SKM-1 treated with dmso at 0.1 percent for 144 hours (cell line): Measurements from ENCODE around the gene RBM28.
A peak's percentile ranks its signal among the peaks of the same experiment; 100 is the strongest.

Experiments used
- DNase-seq: peaks from one replicate; lab custom pipeline; 2025; ENCODE audit not compliant: unreplicated experiment; lab: John Stamatoyannopoulos, UW

RBM28 gene

DNA sequence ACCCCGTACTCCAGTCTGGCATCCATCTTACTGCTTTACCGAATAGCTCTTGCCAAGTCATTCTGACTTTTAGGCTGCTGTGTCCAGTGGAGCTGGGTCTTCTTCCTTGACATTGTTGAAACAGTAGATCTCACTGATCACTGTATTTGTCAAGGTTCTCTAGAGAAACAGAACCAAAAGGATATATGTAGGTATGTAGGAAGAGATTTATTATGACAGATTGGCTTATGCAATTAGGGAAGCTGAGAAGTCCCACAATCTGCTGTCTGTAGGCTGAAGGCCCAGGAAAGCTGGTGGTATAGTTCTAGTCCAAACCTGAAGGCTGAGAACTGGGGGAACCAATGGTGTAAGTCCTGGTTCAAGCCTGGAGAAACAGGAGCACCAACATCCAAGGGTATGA is 29.9 kb upstream of the RBM28 start:
- DNase-seq = no peak

DNA sequence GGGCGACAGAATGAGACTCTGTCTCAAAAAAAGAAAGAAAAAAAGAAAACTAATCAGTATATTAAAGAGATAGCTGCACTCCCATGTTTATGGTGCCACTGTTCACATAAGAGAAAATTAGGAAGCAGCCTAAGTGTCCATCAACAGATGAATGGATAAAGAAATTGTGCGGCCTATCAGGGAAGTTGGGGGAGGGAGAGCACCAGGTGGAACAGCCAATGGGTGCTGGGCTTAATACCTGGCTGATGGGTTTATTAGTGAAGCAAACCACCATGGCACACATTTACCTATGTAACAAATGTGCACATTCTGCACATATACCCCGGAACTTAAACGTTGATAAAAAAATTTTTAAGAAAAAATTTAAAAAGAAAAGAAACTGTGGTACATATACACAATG is 26.8 kb upstream of the RBM28 start:
- no peak for DNase-seq

DNA sequence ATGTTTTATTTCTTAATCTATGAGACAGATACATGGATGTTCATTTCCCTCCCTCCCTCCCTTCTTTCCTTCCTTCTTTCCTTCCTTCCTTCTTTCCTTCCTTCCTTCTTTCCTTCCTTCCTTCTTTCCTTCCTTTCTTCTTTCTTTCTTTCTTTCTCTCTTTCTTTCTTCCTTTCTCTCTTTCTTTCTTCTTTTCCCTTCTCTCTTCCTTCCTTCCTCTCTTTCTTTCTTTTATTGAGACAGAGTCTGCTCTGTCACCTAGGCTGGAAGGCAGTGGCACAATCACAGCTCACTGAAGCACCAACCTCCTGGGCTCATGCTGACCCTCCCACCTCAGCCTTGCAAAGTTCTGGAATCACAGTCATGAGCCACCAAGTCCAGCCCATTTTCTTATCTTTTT is 23.3 kb upstream of the RBM28 start:
- DNase-seq = no peak

DNA sequence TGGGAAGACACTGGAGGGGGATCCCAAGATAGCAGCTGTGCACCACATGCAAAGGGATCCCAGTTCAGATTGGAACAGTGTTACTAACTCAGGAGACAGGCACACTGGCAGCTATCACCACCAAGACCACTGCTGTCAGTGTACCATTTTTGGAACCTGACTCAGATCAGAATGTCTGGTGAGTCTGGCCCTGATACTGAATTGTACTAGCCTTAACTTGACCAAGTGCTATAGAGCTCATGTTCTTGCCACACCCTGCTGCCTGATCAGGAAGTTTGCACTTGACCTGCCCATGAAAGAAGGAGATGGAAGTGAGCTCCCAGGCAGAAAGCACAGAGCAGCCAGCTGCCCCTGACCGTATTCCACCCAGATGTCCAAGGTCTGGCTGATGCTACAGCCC is 22.6 kb upstream of the RBM28 start:
- DNase-seq = no peak

DNA sequence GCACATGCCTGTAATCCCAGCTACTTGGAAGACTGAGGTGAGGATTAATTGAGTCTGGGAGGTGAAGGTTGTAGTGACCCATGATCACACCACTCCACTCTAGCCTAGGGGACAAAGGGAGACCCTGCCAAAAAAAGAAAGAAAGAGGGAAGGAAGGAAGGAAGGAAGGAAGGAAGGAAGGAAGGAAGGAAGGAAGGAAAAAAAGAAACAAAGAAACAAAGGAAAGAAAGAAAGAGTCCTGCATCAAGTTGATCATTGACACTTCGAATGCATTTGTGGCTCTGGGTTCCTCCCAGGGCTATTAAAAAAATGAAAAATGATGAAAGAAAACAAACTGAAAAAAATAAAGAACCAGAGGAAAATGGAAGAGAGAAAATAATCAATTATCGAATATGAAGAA is 21.7 kb upstream of the RBM28 start:
- DNase-seq = no peak

DNA sequence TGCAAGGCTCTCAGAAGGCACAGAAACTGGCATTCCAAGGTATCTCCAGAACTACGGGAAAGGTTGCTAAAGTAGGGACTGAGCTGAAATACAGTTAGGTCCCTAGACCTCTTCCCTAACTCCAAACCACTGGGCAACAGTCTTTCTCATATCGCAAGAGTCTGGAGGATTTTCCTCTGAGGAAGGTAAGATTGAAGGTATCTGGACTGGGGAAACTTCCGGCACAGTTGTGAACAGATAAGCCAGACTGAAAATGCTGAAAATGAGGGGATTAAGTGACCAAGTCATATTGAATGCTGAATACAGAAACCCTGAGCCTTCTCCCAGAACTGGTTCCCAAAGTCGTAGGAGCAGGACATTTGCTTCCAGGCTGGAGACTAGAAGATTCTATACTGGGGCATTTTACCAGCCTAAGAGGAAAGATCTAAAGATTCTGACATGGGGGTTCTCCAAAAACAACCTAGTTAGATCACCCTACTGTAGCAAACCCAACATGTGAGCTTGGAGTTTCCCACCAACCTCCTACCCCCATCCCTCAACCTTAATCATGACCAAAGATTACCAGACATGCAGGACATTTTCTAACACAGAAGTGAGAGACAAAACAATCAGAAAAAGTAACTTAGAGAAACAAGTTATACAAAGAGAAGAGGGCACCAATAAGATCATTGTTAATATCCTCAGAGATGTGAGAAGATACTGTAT is 20.6 kb upstream of the RBM28 start:
- no peak for DNase-seq

DNA sequence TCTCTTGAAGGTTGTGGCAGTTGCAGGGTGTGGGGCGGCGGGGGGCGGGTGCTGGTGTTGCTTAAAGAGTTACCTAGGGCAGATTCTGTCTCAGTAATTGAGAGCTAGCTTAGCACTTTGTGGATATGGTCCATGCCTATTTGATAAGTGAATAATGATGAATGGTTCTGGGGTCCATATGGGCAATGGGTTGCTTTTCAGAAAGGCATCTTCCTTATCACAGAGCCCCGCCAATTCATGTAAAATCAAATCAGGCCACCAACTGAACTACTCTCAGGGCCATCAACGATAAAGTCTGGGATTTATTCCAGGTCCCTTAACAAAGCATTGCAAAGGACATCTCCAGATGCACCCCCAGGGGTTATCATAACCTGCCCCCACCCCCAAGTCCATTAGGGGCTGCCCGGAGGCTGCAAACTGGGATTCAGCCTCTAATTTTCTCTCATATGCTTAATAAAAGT is 19.6 kb upstream of the RBM28 start:
- no peak for DNase-seq

DNA sequence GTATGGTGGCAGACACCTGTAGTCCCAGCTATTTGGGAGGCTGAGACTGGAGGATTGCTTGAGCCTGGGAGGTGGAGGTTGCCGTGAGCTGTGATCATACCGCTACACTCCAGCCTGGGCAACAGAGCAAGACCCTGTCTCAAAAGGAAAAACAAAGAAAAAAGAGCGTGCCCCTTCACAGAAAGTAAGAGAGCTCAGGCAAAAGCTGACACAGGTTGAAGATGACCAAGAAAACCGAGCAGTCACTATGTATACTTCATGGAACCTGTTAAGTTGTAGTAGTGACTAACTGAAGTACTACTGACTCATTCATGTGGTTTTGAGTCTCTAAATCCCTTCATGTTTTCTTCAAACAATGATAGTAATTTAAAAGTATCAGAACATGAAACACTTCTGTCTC is 19.0 kb upstream of the RBM28 start:
- no peak for DNase-seq

DNA sequence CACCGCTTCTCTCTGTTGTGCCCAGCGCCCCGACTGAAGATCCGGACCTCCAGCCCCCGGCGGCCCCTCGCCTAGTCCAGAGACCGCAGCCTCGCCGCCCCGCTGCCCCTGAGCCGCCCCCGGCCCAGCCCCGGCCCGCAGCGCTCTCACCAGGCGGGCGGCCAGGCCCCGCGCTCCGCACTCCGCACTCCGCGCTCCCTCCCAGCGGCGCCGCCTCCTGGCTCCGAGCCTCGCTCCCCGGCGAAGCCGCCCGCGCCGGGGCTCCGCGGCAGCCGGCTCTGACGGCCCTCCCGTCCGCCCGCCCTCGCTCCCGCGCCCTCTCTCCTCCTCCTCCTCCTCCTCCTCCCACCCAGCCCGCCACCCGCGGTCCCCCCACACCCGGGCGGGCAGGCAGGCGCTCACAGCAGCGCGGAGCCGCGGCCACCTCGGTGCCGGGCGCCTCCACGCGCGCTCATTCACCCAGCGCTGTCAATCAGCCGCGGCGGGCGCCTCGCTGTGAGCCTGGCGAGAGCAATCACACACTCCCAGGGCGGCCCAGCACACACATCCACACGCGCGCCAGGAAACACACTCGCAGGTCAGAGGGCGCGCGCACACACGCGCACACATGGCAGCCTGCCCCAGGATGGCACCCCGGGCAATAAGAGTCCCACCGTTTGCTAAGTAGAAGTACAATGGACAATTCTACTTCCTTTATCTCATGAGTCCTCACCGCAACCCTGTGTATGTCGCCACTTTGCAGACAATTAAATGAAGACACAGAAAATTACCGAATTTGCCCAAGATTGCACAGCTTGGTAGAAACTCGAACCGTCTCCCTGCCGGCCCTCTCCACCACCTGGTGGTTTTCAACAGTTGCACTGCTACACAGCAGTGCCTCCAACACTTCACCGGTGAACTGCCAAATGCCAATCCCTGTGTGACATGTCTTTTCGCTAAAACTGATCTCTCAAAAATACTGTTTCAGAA is 18.0 kb upstream of the RBM28 start, which contains the start of gene PRRT4:
PRRT4 (minus strand) TSS at position 280 of the 969 bp plus-strand sequence.
- peak; percentile 75 for DNase-seq

DNA sequence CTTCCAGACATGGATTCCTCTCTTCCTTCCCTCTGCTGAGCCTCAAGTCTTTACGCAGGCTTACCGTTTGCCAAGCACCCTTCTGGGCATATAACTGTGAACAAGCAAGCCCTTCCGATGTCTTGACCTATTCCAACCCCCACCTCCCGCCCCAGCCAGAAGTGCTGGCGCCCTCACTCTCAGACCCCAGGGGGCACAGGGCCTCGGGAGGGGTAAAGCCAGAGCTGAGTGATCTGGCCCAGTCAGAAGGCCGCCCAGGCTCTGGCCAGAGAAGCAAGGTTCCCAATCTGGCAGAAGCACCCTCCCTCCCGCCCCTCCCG is 16.6 kb upstream of the RBM28 start:
- no peak for DNase-seq

DNA sequence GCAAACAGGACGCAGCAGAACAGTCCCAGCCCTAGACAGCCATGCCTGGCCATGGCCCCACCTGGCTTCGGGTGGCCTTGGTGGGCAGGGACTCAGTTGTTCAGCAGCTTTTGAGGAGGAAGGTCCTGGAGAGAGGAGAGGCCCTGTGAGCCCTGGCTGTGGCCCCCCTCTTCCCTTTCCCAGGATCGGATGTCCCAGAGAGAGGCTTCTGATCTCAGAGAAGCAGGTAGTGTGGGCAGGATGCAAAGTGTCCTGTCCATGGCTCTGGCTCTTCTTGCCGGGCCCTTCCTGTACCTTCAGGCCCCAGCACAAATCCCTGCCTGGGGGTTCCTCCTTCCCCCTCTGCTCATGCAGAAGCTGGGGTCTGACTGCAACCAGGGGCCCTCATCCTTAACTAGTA is 16.2 kb upstream of the RBM28 start:
- no peak for DNase-seq

GRCh38 chr7:128359336-128359735 is 15.6 kb upstream of the RBM28 start:
- no peak for DNase-seq

GRCh38 chr7:128358233-128358632 is 14.5 kb upstream of the RBM28 start:
- DNase-seq = peak; percentile 73

GRCh38 chr7:128357217-128357613 is 13.5 kb upstream of the RBM28 start:
- DNase-seq = no peak

GRCh38 chr7:128356546-128357216 is 13.0 kb upstream of the RBM28 start:
- no peak for DNase-seq

DNA sequence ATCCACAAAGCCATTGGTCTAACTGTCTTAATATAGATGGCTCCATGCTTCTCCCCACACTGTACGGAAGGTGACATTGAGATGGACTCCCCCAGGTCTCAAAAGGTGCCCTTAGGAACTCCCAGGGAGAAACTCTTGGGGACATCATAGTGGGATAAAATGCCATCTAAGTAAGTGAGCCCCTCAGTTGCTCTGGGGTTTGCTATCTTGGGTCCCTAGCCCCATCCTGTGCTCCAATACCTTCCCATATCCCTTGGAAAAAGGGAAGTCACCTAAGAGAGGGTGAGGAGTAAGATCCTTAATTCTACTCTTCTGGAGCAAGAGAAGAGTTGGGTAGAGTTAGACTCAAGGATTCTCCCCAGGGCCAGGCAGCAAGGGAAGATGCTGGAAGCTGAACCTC is 9.9 kb upstream of the RBM28 start:
- no peak for DNase-seq

GRCh38 chr7:128353189-128353588 is 9.5 kb upstream of the RBM28 start:
- no peak for DNase-seq

DNA sequence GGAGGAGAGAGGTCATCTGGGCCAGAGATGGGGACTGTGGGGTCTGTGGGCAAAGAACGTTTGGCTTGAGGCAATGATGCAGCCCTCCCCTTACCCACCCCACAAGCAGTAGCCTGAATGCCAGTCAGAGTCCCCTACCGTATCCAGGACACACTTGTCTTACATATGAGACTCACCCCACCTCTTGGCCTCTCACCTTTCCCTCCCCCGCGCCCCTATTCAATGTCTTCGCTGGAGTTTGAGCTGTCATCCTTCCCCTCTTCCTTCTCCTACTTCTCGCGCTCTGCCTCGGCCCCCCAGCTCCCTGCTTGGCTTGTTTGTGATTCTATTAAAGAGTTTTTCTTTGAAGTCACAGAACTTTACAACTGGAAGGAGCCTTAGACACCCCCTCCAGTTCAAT is 8.9 kb upstream of the RBM28 start:
- no peak for DNase-seq

DNA sequence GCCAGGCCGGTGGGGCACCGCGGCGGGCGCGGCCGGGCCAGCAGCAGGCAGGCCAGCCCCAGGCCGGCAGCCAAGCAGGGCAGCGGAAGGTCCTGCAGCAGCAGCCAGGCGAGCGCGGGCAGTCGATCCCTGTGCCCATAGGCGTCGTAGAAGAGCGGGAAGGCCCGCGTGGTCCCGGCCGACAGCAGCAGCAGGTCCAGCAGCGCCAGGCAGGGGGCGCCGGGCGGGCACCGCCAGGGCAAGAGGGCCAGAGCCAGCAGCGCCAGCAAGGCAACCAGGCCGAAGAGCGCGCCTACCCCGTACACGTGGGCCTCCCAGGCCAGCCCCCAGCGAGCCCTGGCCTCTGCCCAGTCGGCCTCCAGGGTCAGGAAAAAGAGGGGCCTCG is 8.4 kb upstream of the RBM28 start:
- DNase-seq = no peak

- no peak for DNase-seq
These were observed 7.8 kb upstream of the RBM28 start for GRCh38 chr7:128351296-128352152.
